Suprapubic skin (tissue), 4 donors: ENCODE results near the gene PSG5.
"Not testable (repeated sequence)": the region's sequence is repeated elsewhere in the genome, so short reads cannot be mapped to it uniquely, and the experiment has no call there.

Experiments used
- EP300 ChIP-seq: sonication (generic); formaldehyde crosslinking; IDR thresholded peaks from one replicate; pipeline ENCODE4 v1.6.1; 2017; ENCODE audit warnings: antibody characterized with exemption
- POLR2A ChIP-seq, 2 donors: fragments of 450-650 bp; IDR thresholded peaks; one replicate each; pipeline ENCODE4 v1.6.1; 2017; ENCODE audit warnings: antibody characterized with exemption in 2 of 2, mild to moderate bottlenecking in 2 of 2, moderate library complexity in 2 of 2
- POLR2AphosphoS5 ChIP-seq, 3 donors: sonication (generic); formaldehyde crosslinking; IDR thresholded peaks; one replicate each; pipeline ENCODE4 v1.6.1; 2017; ENCODE audit warnings: antibody characterized with exemption in 3 of 3
- TF ChIP-seq, protein P1 (sequence below), 2 donors: fragments of 200-600 bp in 1 of 2; fragments of 450-650 bp in 1 of 2; sonication (generic) in 1 of 2; IDR thresholded peaks; one replicate each; pipeline ENCODE4 v1.5.1; 2016 to 2019; ENCODE audit warnings: antibody characterized with exemption in 2 of 2, mild to moderate bottlenecking in 1 of 2, moderate library complexity in 1 of 2

DNA sequence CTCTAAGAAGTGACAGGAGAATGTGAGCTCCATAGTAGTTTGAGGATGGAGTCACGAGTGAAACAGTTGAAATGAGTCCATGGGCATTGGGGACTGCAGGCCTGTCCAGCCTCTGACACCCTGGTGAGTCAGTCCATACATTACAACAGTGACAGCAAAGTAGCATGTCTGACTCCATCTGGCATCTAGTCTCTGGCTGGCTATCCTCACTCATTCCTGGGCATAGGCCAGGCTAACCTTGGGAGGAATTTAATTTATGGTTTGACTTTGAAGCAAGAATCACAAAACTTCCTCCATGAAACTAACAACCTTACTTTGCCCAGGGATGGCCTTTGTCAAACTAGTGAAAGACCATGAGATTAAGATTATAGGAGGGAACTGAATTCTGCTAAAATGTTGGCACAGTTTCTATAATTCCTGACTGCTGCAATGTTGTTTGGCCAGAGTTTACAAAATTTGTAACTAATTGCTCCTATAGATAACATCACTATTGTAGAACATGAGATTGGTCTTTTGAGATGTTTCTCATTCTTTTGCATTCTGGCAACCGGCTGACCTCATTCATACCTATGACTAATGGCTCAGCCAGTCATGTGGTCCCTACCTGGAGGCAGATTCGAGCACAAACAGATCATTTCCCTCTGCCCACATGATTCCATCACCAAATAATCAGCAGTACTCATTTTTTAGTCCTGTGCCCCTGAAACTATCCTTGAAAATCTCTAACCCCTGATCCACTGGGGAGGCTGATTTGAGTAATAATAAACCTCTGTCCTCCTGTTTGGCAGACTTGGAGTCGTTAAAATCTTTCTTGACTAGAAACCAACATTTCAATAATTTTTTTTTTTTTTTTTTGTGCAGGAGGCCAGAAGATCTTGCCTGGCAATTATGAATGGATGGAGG, 4.2 kb downstream of the PSG5 start:
- TF ChIP-seq, protein P1, sequence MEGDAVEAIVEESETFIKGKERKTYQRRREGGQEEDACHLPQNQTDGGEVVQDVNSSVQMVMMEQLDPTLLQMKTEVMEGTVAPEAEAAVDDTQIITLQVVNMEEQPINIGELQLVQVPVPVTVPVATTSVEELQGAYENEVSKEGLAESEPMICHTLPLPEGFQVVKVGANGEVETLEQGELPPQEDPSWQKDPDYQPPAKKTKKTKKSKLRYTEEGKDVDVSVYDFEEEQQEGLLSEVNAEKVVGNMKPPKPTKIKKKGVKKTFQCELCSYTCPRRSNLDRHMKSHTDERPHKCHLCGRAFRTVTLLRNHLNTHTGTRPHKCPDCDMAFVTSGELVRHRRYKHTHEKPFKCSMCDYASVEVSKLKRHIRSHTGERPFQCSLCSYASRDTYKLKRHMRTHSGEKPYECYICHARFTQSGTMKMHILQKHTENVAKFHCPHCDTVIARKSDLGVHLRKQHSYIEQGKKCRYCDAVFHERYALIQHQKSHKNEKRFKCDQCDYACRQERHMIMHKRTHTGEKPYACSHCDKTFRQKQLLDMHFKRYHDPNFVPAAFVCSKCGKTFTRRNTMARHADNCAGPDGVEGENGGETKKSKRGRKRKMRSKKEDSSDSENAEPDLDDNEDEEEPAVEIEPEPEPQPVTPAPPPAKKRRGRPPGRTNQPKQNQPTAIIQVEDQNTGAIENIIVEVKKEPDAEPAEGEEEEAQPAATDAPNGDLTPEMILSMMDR (IDR thresholded peaks at IDR 0.05): not testable (repeated sequence)
- TF ChIP-seq POLR2A (IDR thresholded peaks at IDR 0.05); POLR2AphosphoS5 (IDR thresholded peaks at IDR 0.05); EP300: not testable (repeated sequence)
